Measurements from ENCODE around the gene PAPSS2. TPM values are rescaled to one million over a fixed set of nuclear protein-coding genes. Genes with fewer than 3 reads are reported as not detected.

PAPSS2 gene
- total RNA-seq, 1 donor from 2014 or later, result 11.1 TPM

- ATAC-seq (no peak), DNase-seq (ENCODE audit: missing footprints) (no peak)
- intact Hi-C loops (cut with DNase I), result no loop called here
Measured at GRCh38 chr10:87694011-87694794, 34.5 kb downstream of the PAPSS2 start.

- DNase-seq (ENCODE audit: missing footprints) (no peak), ATAC-seq (no peak)
- intact Hi-C loops (cut with DNase I), result no loop called here
Measured at GRCh38 chr10:87695074-87695473, 35.4 kb downstream of the PAPSS2 start.

- intact Hi-C loops (cut with DNase I), result no loop called here
- DNase-seq (ENCODE audit: missing footprints) (peak; percentile 45), ATAC-seq (no peak)
Measured at GRCh38 chr10:87696922-87697745, 37.5 kb downstream of the PAPSS2 start.

- ATAC-seq (peak; percentile 31), DNase-seq (ENCODE audit: missing footprints) (no peak)
- intact Hi-C loops (cut with DNase I), result no loop called here
Measured at GRCh38 chr10:87700031-87700796, 40.5 kb downstream of the PAPSS2 start.

GRCh38 chr10:87702260-87702972 lies 42.7 kb downstream of the PAPSS2 start:
- intact Hi-C loops (cut with DNase I), result no loop called here
- ATAC-seq, result no peak
- DNase-seq (ENCODE audit: missing footprints), result no peak

- DNase-seq (ENCODE audit: missing footprints) (no peak), ATAC-seq (no peak)
Measured at GRCh38 chr10:87702973-87703294, 43.3 kb downstream of the PAPSS2 start.

GRCh38 chr10:87703771-87704170 lies 44.1 kb downstream of the PAPSS2 start:
- DNase-seq (ENCODE audit: missing footprints), result no peak
- no peak for ATAC-seq
- intact Hi-C loops (cut with DNase I), result no loop called here

More at GRCh38 chr10:87702973-87703294, 43.3 kb downstream of the PAPSS2 start:
- intact Hi-C loops (cut with DNase I), result no loop called here

- intact Hi-C loops (cut with DNase I), result no loop called here
- DNase-seq (ENCODE audit: missing footprints) (no peak), ATAC-seq (no peak)
Measured at GRCh38 chr10:87705339-87705738, 45.7 kb downstream of the PAPSS2 start.

- DNase-seq (ENCODE audit: missing footprints) (no peak), ATAC-seq (no peak)
- intact Hi-C loops (cut with DNase I), result no loop called here
Measured at GRCh38 chr10:87706731-87707130, 47.1 kb downstream of the PAPSS2 start.

- intact Hi-C loops (cut with DNase I), result no loop called here
- no peak for ATAC-seq
- no peak for DNase-seq (ENCODE audit: missing footprints)
Measured at GRCh38 chr10:87707254-87707653, 47.6 kb downstream of the PAPSS2 start.

GRCh38 chr10:87712913-87713616 lies 53.4 kb downstream of the PAPSS2 start:
- DNase-seq (ENCODE audit: missing footprints) (no peak), ATAC-seq (peak; percentile 34)
- intact Hi-C loops (cut with DNase I), result no loop called here

GRCh38 chr10:87713707-87714106 lies 54.0 kb downstream of the PAPSS2 start:
- intact Hi-C loops (cut with DNase I), result no loop called here
- no peak for DNase-seq (ENCODE audit: missing footprints)
- no peak for ATAC-seq

- no peak for DNase-seq (ENCODE audit: missing footprints)
- intact Hi-C loops (cut with DNase I), result no loop called here
- peak; percentile 50 for ATAC-seq
Measured at GRCh38 chr10:87715552-87716347, 56.1 kb downstream of the PAPSS2 start.

- peak; percentile 26 for ATAC-seq
- intact Hi-C loops (cut with DNase I), result no loop called here
- DNase-seq (ENCODE audit: missing footprints), result no peak
Measured at GRCh38 chr10:87716348-87716670, 56.6 kb downstream of the PAPSS2 start.

- ATAC-seq (no peak), DNase-seq (ENCODE audit: missing footprints) (no peak)
- intact Hi-C loops (cut with DNase I), result no loop called here
Measured at GRCh38 chr10:87720665-87721064, 61.0 kb downstream of the PAPSS2 start.

- intact Hi-C loops (cut with DNase I), result no loop called here
- DNase-seq (ENCODE audit: missing footprints) (no peak), ATAC-seq (no peak)
Measured at GRCh38 chr10:87721781-87722180, 62.1 kb downstream of the PAPSS2 start.

GRCh38 chr10:87722716-87723115 lies 63.0 kb downstream of the PAPSS2 start:
- intact Hi-C loops (cut with DNase I), result no loop called here
- no peak for DNase-seq (ENCODE audit: missing footprints)
- ATAC-seq, result no peak

- DNase-seq (ENCODE audit: missing footprints) (no peak), ATAC-seq (no peak)
- intact Hi-C loops (cut with DNase I), result no loop called here
Measured at GRCh38 chr10:87723500-87723899, 63.8 kb downstream of the PAPSS2 start.
